ENCODE results near the gene ICAM2.
A peak's percentile ranks its signal among the peaks of the same experiment; 100 is the strongest.

- TF ChIP-seq POLR2A (IDR thresholded peaks at IDR 0.05): no peak
- TF ChIP-seq, protein P1, sequence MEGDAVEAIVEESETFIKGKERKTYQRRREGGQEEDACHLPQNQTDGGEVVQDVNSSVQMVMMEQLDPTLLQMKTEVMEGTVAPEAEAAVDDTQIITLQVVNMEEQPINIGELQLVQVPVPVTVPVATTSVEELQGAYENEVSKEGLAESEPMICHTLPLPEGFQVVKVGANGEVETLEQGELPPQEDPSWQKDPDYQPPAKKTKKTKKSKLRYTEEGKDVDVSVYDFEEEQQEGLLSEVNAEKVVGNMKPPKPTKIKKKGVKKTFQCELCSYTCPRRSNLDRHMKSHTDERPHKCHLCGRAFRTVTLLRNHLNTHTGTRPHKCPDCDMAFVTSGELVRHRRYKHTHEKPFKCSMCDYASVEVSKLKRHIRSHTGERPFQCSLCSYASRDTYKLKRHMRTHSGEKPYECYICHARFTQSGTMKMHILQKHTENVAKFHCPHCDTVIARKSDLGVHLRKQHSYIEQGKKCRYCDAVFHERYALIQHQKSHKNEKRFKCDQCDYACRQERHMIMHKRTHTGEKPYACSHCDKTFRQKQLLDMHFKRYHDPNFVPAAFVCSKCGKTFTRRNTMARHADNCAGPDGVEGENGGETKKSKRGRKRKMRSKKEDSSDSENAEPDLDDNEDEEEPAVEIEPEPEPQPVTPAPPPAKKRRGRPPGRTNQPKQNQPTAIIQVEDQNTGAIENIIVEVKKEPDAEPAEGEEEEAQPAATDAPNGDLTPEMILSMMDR (IDR thresholded peaks at IDR 0.05): peak; percentile 32 to 41 (median 39)
Observed at GRCh38 chr17:64028874-64029464, 8.5 kb upstream of the ICAM2 start.

All from ovary (tissue), 3 donors.